ENCODE data around the gene STX2. TPM values are rescaled to one million over a fixed set of nuclear protein-coding genes. Genes with fewer than 3 reads are reported as not detected.

The STX2 gene
- total RNA-seq, 2 experiments from 2014 or later: 22.4 to 23.0 TPM

Other genes starting within 250 kb of the STX2 start
- not detected for gene RIMBP2, start 123.0 kb downstream of the STX2 start, total RNA-seq
- 100 to 1,000 TPM; 932 to 936 TPM for gene RAN, start 32.8 kb upstream of the STX2 start, total RNA-seq
- under 1 TPM in 1 of 2 experiments, not detected in 1; 0.23 TPM for gene ADGRD1, start 114.7 kb upstream of the STX2 start, total RNA-seq

Measured in activated CD4-positive, alpha-beta memory T cell treated with anti-CD3 and anti-CD28 coated beads, Interleukin-2, amount 10 ng/mL, durations not matched to agents 7 days and 5 days (primary cell).